NK-92 treated with Interleukin-12 subunit alpha and Interleukin-12 subunit beta, amount 100 ng/mL, for 24 hours (cell line): ENCODE data around the gene QSOX2.

Experiments used
- DNase-seq: peaks from one replicate; lab custom pipeline; 2025; lab: John Stamatoyannopoulos, UW

The QSOX2 gene

GRCh38 chr9:136173648-136174290, 71.8 kb downstream of the QSOX2 start:
- no peak for DNase-seq

- no peak for DNase-seq
Observed at GRCh38 chr9:136172412-136173079, 73.1 kb downstream of the QSOX2 start.

- DNase-seq, result no peak
Observed at GRCh38 chr9:136171801-136172411, 73.7 kb downstream of the QSOX2 start.

- DNase-seq, result no peak
Observed at GRCh38 chr9:136171009-136171800, 74.4 kb downstream of the QSOX2 start.

- DNase-seq, result no peak
Observed at GRCh38 chr9:136170006-136170901, 75.4 kb downstream of the QSOX2 start.

GRCh38 chr9:136169495-136169894, 76.1 kb downstream of the QSOX2 start:
- no peak for DNase-seq

GRCh38 chr9:136163248-136163850, 82.3 kb downstream of the QSOX2 start:
- no peak for DNase-seq

GRCh38 chr9:136160995-136161610, 84.5 kb downstream of the QSOX2 start:
- no peak for DNase-seq

GRCh38 chr9:136160381-136160841, 85.2 kb downstream of the QSOX2 start:
- DNase-seq, result no peak

- no peak for DNase-seq
Observed at GRCh38 chr9:136159851-136160250, 85.8 kb downstream of the QSOX2 start.

GRCh38 chr9:136157477-136158265, 87.9 kb downstream of the QSOX2 start:
- no peak for DNase-seq
